Parathyroid adenoma (tissue), 2 donors: ENCODE results near the gene ZNF532.
"Not testable (repeated sequence)": the region's sequence is repeated elsewhere in the genome, so short reads cannot be mapped to it uniquely, and the experiment has no call there.

Experiments used
- H2AFZ ChIP-seq: fragments of 300-600 bp; sonication (generic); one replicate; pipeline ENCODE4 v1.7.0; 2017; ENCODE audit warnings: antibody characterized with exemption, mild to moderate bottlenecking
- H3K27ac ChIP-seq: fragments of 300-600 bp; sonication (generic); one replicate; pipeline ENCODE4 v1.7.0; 2017
- H3K27me3 ChIP-seq: fragments of 300-600 bp; sonication (generic); one replicate; pipeline ENCODE4 v1.7.0; 2017; ENCODE audit warnings: low read length; ENCODE audit not compliant: control insufficient read depth, insufficient read depth
- H3K36me3 ChIP-seq: fragments of 300-600 bp; sonication (generic); one replicate; pipeline ENCODE4 v1.7.0; 2017; ENCODE audit warnings: low read length; ENCODE audit not compliant: control insufficient read depth, insufficient read depth
- H3K4me1 ChIP-seq: fragments of 300-600 bp; sonication (generic); one replicate; pipeline ENCODE4 v1.7.0; 2017; ENCODE audit warnings: control low read depth
- H3K4me2 ChIP-seq: fragments of 300-600 bp; sonication (generic); one replicate; pipeline ENCODE4 v1.7.0; 2017; ENCODE audit warnings: low read length
- H3K4me3 ChIP-seq: fragments of 300-600 bp; sonication (generic); one replicate; pipeline ENCODE4 v1.7.0; 2017; ENCODE audit warnings: low read depth, low read length
- H3K79me2 ChIP-seq: fragments of 300-600 bp; sonication (generic); one replicate; pipeline ENCODE4 v1.7.0; 2017; ENCODE audit warnings: control low read depth
- H3K9ac ChIP-seq: fragments of 300-600 bp; sonication (generic); one replicate; pipeline ENCODE4 v1.7.0; 2017; ENCODE audit warnings: mild to moderate bottlenecking
- H3K9me3 ChIP-seq: fragments of 300-600 bp; sonication (generic); one replicate; pipeline ENCODE4 v1.7.0; 2017; ENCODE audit warnings: low read length; ENCODE audit not compliant: control insufficient read depth
- TF ChIP-seq, protein P1 (sequence below): fragments of 300-600 bp; sonication (generic); IDR thresholded peaks from one replicate; pipeline ENCODE4 v1.7.0; 2017; ENCODE audit warnings: antibody characterized with exemption, mild to moderate bottlenecking
- donor health status: primary hyperparathyroidism.

Gene ZNF532

GRCh38 chr18:58848685-58849084, 16.0 kb upstream of the ZNF532 start:
- Histone ChIP-seq H3K36me3 (no peaks in the 10 kb centered on the region), H3K4me2 (no peak overlapping the region), H3K9ac (no peak overlapping the region), H3K27ac (no peak overlapping the region), H2AFZ (no peak overlapping the region), H3K9me3 (no peaks in the 10 kb centered on the region), H3K4me3 (no peak overlapping the region), H3K4me1 (peaks cover 6% of the 10 kb centered on the region), H3K27me3 (no peaks in the 10 kb centered on the region), H3K79me2 (no peaks in the 10 kb centered on the region)
- TF ChIP-seq, protein P1, sequence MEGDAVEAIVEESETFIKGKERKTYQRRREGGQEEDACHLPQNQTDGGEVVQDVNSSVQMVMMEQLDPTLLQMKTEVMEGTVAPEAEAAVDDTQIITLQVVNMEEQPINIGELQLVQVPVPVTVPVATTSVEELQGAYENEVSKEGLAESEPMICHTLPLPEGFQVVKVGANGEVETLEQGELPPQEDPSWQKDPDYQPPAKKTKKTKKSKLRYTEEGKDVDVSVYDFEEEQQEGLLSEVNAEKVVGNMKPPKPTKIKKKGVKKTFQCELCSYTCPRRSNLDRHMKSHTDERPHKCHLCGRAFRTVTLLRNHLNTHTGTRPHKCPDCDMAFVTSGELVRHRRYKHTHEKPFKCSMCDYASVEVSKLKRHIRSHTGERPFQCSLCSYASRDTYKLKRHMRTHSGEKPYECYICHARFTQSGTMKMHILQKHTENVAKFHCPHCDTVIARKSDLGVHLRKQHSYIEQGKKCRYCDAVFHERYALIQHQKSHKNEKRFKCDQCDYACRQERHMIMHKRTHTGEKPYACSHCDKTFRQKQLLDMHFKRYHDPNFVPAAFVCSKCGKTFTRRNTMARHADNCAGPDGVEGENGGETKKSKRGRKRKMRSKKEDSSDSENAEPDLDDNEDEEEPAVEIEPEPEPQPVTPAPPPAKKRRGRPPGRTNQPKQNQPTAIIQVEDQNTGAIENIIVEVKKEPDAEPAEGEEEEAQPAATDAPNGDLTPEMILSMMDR = no peak

DNA sequence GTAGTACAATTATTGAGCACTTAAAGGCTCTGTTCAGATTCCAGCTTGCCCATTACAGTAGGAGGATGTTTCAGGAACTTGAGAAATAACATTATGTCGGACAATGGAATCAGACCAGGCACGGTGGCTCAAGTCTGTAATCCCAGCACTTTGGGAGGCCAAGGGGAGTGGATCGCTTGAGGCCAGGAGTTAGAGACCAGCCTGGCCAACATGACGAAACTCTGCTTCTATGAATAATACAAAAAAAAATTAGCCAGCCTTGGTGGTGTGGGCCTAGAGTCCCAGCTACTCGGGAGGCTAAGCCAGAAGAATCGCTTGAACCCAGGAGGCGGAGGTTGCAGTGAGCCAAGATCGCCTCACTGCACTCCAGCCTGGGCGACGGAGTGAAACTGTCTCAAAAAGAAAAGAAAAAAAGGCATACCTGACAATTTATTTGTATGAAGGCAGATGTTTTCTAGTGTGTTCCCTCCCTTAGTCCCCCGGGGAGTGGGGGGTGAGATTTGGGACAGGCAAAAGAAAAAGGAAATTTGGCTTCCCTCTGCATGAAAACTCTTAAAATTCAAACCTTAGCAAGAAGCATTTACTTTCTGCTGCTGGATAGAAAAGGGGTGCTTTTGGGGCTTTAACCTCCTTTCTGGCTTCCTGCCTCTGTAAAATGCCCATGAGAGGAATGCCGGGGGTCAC, 13.7 kb upstream of the ZNF532 start:
- no peak overlapping the region for H3K27ac ChIP-seq
- H3K4me3 ChIP-seq = no peak overlapping the region
- no peaks in the 10 kb centered on the region for H3K9me3 ChIP-seq
- H3K4me1 ChIP-seq = peaks cover 6% of the 10 kb centered on the region
- no peak overlapping the region for H3K4me2 ChIP-seq
- TF ChIP-seq, protein P1 = no peak
- H2AFZ ChIP-seq = no peak overlapping the region
- H3K79me2 ChIP-seq = no peaks in the 10 kb centered on the region
- no peaks in the 10 kb centered on the region for H3K27me3 ChIP-seq
- H3K9ac ChIP-seq = no peak overlapping the region
- H3K36me3 ChIP-seq = no peaks in the 10 kb centered on the region

- Histone ChIP-seq H3K4me3 (no peak overlapping the region), H3K79me2 (no peaks in the 10 kb centered on the region), H3K4me2 (no peak overlapping the region), H3K27ac (no peak overlapping the region), H3K4me1 (peaks cover 6% of the 10 kb centered on the region), H3K27me3 (no peaks in the 10 kb centered on the region), H2AFZ (no peak overlapping the region), H3K9ac (no peak overlapping the region), H3K9me3 (no peaks in the 10 kb centered on the region), H3K36me3 (no peaks in the 10 kb centered on the region)
- TF ChIP-seq, protein P1 = no peak
Observed at GRCh38 chr18:58851856-58852255, 12.8 kb upstream of the ZNF532 start.

- H3K36me3 ChIP-seq = no peaks in the 10 kb centered on the region
- peaks cover 6% of the 10 kb centered on the region for H3K4me1 ChIP-seq
- H2AFZ ChIP-seq = no peak overlapping the region
- H3K79me2 ChIP-seq = no peaks in the 10 kb centered on the region
- no peak overlapping the region for H3K27ac ChIP-seq
- no peak overlapping the region for H3K4me3 ChIP-seq
- no peak overlapping the region for H3K4me2 ChIP-seq
- no peaks in the 10 kb centered on the region for H3K9me3 ChIP-seq
- H3K27me3 ChIP-seq = no peaks in the 10 kb centered on the region
- H3K9ac ChIP-seq = no peak overlapping the region
- TF ChIP-seq, protein P1 = no peak
Observed at GRCh38 chr18:58852629-58853028, 12.0 kb upstream of the ZNF532 start.

DNA sequence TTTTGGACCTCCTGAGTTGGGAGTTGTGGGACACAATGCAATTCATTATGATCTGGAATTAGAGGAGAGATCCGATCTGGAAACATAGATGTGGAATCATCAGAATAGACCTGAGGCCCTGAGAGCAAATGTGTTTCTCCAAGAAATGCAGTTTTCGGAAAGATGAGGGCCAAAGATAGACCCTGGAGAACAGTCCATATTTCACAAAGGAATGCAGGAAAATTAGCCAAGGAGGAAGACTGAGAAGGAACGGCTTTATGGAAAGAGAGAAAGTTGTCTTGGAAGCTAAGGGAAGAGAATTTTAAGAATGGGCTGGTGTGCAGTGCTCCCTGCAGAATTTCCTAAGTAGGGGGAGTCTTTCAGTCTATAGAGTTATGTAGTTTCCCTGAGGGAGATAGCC, 11.1 kb upstream of the ZNF532 start:
- H3K9ac ChIP-seq = no peak overlapping the region
- no peaks in the 10 kb centered on the region for H3K27me3 ChIP-seq
- no peaks in the 10 kb centered on the region for H3K79me2 ChIP-seq
- peaks cover 6% of the 10 kb centered on the region for H3K4me1 ChIP-seq
- H3K36me3 ChIP-seq = no peaks in the 10 kb centered on the region
- TF ChIP-seq, protein P1 = no peak
- H3K4me3 ChIP-seq = no peak overlapping the region
- H3K9me3 ChIP-seq = no peaks in the 10 kb centered on the region
- no peak overlapping the region for H2AFZ ChIP-seq
- H3K27ac ChIP-seq = no peak overlapping the region
- H3K4me2 ChIP-seq = no peak overlapping the region

DNA sequence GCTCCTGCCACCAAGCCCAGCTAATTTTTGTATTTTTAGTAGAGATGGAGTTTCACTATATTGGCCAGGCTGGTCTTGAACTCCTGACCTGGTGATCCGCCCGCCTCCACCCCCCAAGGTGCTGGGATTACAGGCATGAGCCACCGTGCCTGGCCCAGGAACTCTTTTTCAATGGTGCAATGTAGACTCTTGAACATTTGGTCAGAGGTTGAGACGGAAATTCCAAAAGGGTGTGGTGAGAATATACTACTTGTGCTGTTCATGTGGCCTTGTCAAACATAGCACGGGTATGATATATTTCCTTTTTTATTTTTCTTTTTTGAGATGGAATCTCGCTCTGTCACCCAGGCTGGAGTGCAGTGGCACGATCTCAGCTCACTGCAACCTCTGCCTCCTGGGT, 9.2 kb upstream of the ZNF532 start:
- H3K79me2 ChIP-seq, H3K27ac ChIP-seq, H3K9me3 ChIP-seq, H2AFZ ChIP-seq, H3K36me3 ChIP-seq, H3K9ac ChIP-seq, H3K4me3 ChIP-seq, H3K4me1 ChIP-seq, H3K4me2 ChIP-seq, H3K27me3 ChIP-seq: not testable (repeated sequence)
